ENCODE measurements around the gene INPP5A.
"Not testable (repeated sequence)": the region's sequence is repeated elsewhere in the genome, so short reads cannot be mapped to it uniquely, and the experiment has no call there.

INPP5A gene

GRCh38 chr10:132777441-132777840 lies 239.9 kb downstream of the INPP5A start:
- DNase-seq = no peak

- no peak for DNase-seq
Measured at GRCh38 chr10:132779549-132780294, 242.1 kb downstream of the INPP5A start.

GRCh38 chr10:132780356-132780755 lies 242.8 kb downstream of the INPP5A start:
- no peak for DNase-seq

GRCh38 chr10:132781556-132781955 lies 244.0 kb downstream of the INPP5A start:
- DNase-seq = no peak

GRCh38 chr10:132783165-132783939 lies 245.8 kb downstream of the INPP5A start:
- DNase-seq = no peak

DNA sequence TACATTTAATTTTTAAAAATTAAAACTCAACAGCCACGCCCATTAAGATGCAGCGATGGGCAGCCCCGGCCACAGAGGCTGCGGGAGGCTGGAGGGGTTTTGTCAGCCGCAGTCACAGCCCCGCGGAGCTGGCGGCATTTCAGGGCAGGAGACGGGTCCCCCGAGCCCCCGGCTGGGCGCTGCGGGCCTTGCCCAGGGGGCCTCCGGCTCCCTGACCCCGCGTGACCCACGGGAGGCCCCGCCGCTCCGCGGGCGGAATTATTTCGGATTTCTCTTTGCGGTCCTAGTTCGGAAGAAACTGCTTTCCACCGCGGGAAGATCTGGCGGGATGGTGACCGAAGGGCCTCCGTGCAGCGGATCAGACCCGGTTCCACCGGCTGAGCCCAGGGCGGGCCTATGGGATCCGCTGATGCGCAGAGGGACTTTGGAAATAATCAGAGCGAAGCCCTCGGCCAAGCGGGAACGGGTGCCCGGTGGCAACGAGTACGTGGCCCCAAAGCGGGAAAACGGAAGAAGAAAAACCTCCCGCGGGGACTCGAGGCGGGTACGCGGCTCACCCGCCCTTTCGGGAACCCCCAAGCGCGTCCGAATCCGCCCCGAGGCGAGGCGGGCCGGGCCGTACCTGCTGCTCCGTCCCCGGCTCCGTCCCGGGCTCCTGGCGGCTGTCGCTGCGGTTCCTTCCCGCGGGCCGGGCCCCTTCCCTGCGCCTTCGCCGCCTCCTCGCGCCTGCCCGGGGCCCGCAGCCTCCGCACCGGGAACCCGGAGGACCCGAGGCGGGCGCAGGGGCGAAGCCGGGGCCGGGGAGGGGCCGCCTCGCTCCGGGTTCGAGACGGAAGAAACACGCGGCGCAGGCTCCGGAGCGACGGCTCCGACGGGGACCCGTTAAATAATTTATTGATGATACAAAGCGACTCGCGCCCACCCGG lies 246.6 kb downstream of the INPP5A start:
- DNase-seq = no peak

- no peak for DNase-seq
Measured at GRCh38 chr10:132784866-132785722, 247.5 kb downstream of the INPP5A start.

DNA sequence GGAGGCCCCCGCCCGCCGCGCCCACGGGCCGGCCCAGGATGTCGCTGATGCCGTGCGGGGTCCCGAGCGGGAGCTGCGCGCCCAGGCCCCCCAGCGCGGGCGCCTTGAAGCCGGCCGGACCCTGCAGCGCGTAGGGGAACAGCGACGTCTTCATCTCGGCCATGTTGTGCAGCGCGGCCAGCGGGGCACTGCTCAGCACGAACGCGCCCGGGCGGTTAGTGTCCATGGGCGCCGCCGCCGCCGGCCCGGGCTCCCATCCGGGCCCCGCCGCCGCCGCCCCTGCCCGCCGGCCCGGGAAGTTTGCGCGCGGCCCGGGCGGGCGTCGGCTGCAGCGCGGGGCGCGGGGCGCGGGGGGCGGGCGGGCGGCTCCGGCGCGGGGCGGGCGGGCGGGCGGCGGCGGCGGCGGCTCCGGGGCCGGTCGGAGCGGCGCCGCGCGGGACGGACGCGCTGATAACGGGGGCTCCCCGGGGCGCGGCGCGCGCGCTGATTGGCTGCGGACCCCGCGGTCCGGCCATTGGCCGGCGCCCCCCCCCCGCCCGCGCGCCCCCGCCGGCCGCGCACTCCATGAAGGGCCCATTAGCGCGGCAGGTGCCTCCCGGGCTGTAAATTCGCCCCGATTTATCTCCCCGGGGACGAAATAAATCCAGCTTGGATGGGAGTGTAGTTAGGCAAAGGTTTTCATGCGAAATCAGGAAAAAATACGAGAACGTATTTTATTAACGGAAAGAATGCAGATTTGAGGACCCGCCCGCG lies 248.3 kb downstream of the INPP5A start, which contains the start of gene NKX6-2:
Gene NKX6-2 (minus strand): TSS at position 425 of the 753 bp plus-strand sequence. CDS start 199 bp downstream, at position 226.
- DNase-seq = no peak

DNA sequence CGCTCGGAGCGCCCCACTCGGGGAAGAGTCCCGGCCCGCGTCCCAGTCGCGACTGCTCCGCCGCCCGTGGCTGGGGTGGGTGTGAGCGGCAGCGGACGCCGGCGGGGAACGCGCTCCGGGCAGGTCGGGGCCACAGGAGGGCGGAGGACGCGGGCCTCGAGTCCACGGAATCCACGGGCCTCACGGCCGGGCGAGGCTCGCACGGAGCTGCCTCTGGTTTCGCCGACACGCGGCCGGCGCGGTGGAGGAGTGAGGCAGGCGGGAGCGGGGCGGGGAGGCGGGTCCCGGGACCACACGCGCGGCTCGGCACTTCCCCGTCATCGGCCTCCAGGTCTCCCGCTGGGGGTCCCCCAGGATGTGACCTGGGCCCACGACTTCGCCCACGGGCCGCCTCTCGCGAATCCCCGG lies 248.9 kb downstream of the INPP5A start:
- no peak for DNase-seq

- no peak for DNase-seq
Measured at GRCh38 chr10:132786884-132787494, 249.4 kb downstream of the INPP5A start.

DNA sequence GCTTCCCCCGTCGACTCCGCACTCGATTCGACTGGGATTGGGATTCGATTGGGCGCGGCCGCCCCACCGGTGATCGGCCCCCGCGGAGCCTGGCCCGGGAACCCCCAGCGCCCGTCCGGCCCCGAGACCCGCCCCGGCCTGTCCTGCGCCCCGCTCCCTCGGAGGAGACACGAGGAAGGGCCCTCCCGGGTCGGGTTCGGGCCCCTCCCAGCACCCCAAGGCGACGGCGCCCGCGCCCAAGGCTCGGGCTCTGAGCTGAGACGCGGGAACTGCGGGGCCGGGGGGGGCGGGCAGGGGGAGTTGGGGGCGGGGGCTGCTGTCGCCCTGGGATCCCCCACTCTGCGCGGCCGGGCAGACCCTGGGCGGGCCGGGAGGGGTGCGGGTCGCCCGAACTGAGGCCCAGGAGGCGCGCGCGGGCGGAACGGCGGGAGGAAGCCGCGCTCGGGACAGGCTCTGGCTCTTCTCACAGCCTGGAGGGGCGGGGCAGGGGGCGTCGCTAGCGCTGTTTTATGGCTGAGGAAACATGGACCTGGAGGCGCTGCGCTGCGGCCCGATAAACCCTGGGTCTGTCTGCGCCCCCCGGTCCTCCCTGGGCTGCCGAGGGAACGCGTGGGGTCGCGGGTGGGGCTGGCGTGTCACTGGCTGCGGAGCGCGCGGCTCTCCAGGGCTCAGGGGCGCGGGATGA lies 250.1 kb downstream of the INPP5A start:
- no peak for DNase-seq

- no peak for DNase-seq
Measured at GRCh38 chr10:132788180-132788830, 250.7 kb downstream of the INPP5A start.

DNA sequence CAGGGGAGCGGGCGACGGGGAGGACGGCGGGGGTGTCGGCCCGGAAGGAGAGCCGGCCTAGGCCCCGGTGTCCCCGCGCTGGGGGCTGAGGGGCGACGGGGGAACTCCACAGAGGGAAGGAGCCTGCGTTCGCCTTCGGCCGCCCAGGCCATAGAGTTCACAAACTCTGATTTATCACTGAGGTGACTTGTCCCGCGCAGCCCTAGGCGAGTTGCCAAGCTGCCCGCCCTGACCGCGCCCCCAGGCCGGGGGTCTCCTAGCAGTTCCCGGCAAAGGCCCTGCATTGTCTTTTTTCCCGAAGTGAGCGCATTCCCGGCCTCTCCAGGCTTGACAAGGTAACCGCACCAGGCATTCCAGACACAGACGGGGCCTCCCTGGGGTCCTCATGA lies 251.2 kb downstream of the INPP5A start:
- no peak for DNase-seq

GRCh38 chr10:132789659-132790148 lies 252.1 kb downstream of the INPP5A start:
- DNase-seq = no peak

GRCh38 chr10:132790470-132790869 lies 252.9 kb downstream of the INPP5A start:
- DNase-seq = no peak

- DNase-seq = no peak
Measured at GRCh38 chr10:132790934-132791829, 253.6 kb downstream of the INPP5A start.

- not testable (repeated sequence) for DNase-seq
Measured at GRCh38 chr10:132792099-132792498, 254.5 kb downstream of the INPP5A start.

GRCh38 chr10:132792796-132793195 lies 255.2 kb downstream of the INPP5A start:
- DNase-seq = no peak

All from activated CD4-positive, alpha-beta T cell treated with anti-CD3 and anti-CD28 coated beads, Interleukin-2, amount 50 U/mL, for 16 hours (primary cell).